ENCODE measurements around the gene CEP83. TPM values are rescaled to one million over a fixed set of nuclear protein-coding genes. Genes with fewer than 3 reads are reported as not detected.

The CEP83 gene
- total and polyA plus RNA-seq, 9 of the 15 experiments (the other 6 are each of a cell fraction or from before 2014, with no cell fraction given), result 5.3 to 40.5 (median 31.3) TPM

GRCh38 chr12:94284859-94285258 lies 174.8 kb downstream of the CEP83 start (continued):
- TF ChIP-seq GABPA (tag; conservative IDR thresholded peaks at IDR 0.05; ENCODE audit: low read depth) (no peak), KLF6 (CRISPR knock-in tag; IDR thresholded peaks at IDR 0.05; ENCODE audit: borderline replicate concordance) (no peak), ZBTB8A (IDR thresholded peaks at IDR 0.05; ENCODE audit: partially characterized antibody) (no peak), LCOR (CRISPR knock-in tag; IDR thresholded peaks at IDR 0.05) (no peak), ZNF23 (CRISPR knock-in tag; IDR thresholded peaks at IDR 0.05) (no peak), GTF2A2 (tag; IDR thresholded peaks at IDR 0.05) (no peak), NCOA2 (IDR thresholded peaks at IDR 0.05; ENCODE audit: partially characterized antibody in 2 of 2) (no peak), ZNF140 (CRISPR knock-in tag; IDR thresholded peaks at IDR 0.05) (no peak), CBFB (CRISPR knock-in tag; IDR thresholded peaks at IDR 0.05) (no peak), CBX2 (IDR thresholded peaks at IDR 0.05; ENCODE audit: insufficient read depth, low read length, poor library complexity, severe bottlenecking) (no peak), ZNF12 (CRISPR knock-in tag; IDR thresholded peaks at IDR 0.05) (no peak), RAD51 (IDR thresholded peaks at IDR 0.05; ENCODE audit: borderline replicate concordance, low read depth) (peak; percentile 58; the same call in 1 of the 2 replicates), MAFF (IDR thresholded peaks at IDR 0.05; ENCODE audit: low read length) (0 out of 2 replicates have a peak, but pooled peaks have one; percentile 7), CREBBP (IDR thresholded peaks at IDR 0.05; ENCODE audit: low read depth, low read length) (no peak), CREB3 (tag; conservative IDR thresholded peaks at IDR 0.05; ENCODE audit: low read depth) (no peak), HMGXB4 (CRISPR knock-in tag; IDR thresholded peaks at IDR 0.05) (no peak), SETDB1 (IDR thresholded peaks at IDR 0.05; ENCODE audit: low read length) (no peak), CEBPB (tag; IDR thresholded peaks at IDR 0.05) (no peak)
- TF ChIP-seq, protein P1, sequence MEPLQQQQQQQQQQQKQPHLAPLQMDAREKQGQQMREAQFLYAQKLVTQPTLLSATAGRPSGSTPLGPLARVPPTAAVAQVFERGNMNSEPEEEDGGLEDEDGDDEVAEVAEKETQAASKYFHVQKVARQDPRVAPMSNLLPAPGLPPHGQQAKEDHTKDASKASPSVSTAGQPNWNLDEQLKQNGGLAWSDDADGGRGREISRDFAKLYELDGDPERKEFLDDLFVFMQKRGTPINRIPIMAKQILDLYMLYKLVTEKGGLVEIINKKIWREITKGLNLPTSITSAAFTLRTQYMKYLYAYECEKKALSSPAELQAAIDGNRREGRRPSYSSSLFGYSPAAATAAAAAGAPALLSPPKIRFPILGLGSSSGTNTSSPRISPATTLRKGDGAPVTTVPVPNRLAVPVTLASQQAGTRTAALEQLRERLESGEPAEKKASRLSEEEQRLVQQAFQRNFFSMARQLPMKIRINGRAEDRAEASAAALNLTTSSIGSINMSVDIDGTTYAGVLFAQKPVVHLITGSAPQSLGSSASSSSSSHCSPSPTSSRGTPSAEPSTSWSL (CRISPR knock-in tag; IDR thresholded peaks at IDR 0.05; ENCODE audit: borderline replicate concordance), result no peak
- TF ChIP-seq, protein P2, sequence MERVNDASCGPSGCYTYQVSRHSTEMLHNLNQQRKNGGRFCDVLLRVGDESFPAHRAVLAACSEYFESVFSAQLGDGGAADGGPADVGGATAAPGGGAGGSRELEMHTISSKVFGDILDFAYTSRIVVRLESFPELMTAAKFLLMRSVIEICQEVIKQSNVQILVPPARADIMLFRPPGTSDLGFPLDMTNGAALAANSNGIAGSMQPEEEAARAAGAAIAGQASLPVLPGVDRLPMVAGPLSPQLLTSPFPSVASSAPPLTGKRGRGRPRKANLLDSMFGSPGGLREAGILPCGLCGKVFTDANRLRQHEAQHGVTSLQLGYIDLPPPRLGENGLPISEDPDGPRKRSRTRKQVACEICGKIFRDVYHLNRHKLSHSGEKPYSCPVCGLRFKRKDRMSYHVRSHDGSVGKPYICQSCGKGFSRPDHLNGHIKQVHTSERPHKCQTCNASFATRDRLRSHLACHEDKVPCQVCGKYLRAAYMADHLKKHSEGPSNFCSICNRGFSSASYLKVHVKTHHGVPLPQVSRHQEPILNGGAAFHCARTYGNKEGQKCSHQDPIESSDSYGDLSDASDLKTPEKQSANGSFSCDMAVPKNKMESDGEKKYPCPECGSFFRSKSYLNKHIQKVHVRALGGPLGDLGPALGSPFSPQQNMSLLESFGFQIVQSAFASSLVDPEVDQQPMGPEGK (CRISPR knock-in tag; IDR thresholded peaks at IDR 0.05; ENCODE audit: borderline replicate concordance), result no peak

All from K562 (cell line).